HG03378 (cell line): ENCODE data around the gene PTPRS.
"Not testable (repeated sequence)": the region's sequence is repeated elsewhere in the genome, so short reads cannot be mapped to it uniquely, and the experiment has no call there.

ENCODE experiments used
- ATAC-seq: cut with Tn5 transposase; IDR thresholded peaks from one replicate; pipeline ENCODE4 v1.9.1; 2021; ENCODE audit warnings: mild to moderate bottlenecking, moderate library complexity; ENCODE audit not compliant: unreplicated experiment

The PTPRS gene

GRCh38 chr19:5340637-5341447, at the start of gene PTPRS:
TSS of gene PTPRS (minus strand) at chr19:5340812. CDS start at chr19:5286140, 54,672 bp downstream.
- ATAC-seq, result no peak

GRCh38 chr19:5389353-5389752, 48.7 kb upstream of the PTPRS start:
- ATAC-seq, result no peak

- no peak for ATAC-seq
Observed at GRCh38 chr19:5387472-5387871, 46.9 kb upstream of the PTPRS start.

GRCh38 chr19:5386841-5387240, 46.2 kb upstream of the PTPRS start:
- no peak for ATAC-seq

- not testable (repeated sequence) for ATAC-seq
Observed at GRCh38 chr19:5381197-5381596, 40.6 kb upstream of the PTPRS start.

- no peak for ATAC-seq
Observed at GRCh38 chr19:5380215-5380919, 39.8 kb upstream of the PTPRS start.

- ATAC-seq, result no peak
Observed at GRCh38 chr19:5376928-5377327, 36.3 kb upstream of the PTPRS start.

- no peak for ATAC-seq
Observed at GRCh38 chr19:5372572-5373200, 32.1 kb upstream of the PTPRS start.

GRCh38 chr19:5369962-5370367, 29.4 kb upstream of the PTPRS start:
- no peak for ATAC-seq

- no peak for ATAC-seq
Observed at GRCh38 chr19:5369304-5369703, 28.7 kb upstream of the PTPRS start.

- ATAC-seq, result no peak
Observed at GRCh38 chr19:5367530-5368133, 27.0 kb upstream of the PTPRS start.

GRCh38 chr19:5365905-5366304, 25.3 kb upstream of the PTPRS start:
- ATAC-seq, result no peak

GRCh38 chr19:5364674-5365073, 24.1 kb upstream of the PTPRS start:
- ATAC-seq, result no peak

- ATAC-seq, result not testable (repeated sequence)
Observed at GRCh38 chr19:5361839-5362238, 21.2 kb upstream of the PTPRS start.

GRCh38 chr19:5361407-5361806, 20.8 kb upstream of the PTPRS start:
- ATAC-seq, result no peak

GRCh38 chr19:5360003-5360780, 19.6 kb upstream of the PTPRS start:
- no peak for ATAC-seq

- no peak for ATAC-seq
Observed at GRCh38 chr19:5358173-5358800, 17.7 kb upstream of the PTPRS start.

- ATAC-seq, result no peak
Observed at GRCh38 chr19:5357584-5357983, 17.0 kb upstream of the PTPRS start.

GRCh38 chr19:5356918-5357317, 16.3 kb upstream of the PTPRS start:
- no peak for ATAC-seq

- no peak for ATAC-seq
Observed at GRCh38 chr19:5356428-5356827, 15.8 kb upstream of the PTPRS start.
